H1 (cell line): ENCODE data around the gene TTC33. TPM values are rescaled to one million over a fixed set of nuclear protein-coding genes. Genes with fewer than 3 reads are reported as not detected.

ENCODE experiments used
- CTCF ChIA-PET: fragments of 300-600 bp; sonication (Branson Sonifier 250); formaldehyde crosslinking; loops from one replicate; lab custom pipeline; 2021; ENCODE audit not compliant: partially characterized antibody; lab: Charles Lee
- POLR2A ChIA-PET: fragments of 300-600 bp; sonication (Branson Sonifier 250); formaldehyde crosslinking; loops from one replicate; lab custom pipeline; 2021; ENCODE audit warnings: inconsistent platforms; ENCODE audit not compliant: partially characterized antibody; lab: Charles Lee
- DNase-seq, 2 experiments: peaks; one replicate each; pipeline versions ENCODE4 v3.0.0 to v3.0.0-alpha.2; 2010 to 2022; ENCODE audit warnings: low spot score in 2 of 2, low read depth in 1 of 2, mixed read lengths in 1 of 2
- FAIRE-seq: peaks from 2 replicates; lab custom pipeline; 2011; peaks lifted over from hg19 to GRCh38; lab: Jason Lieb, UNC
- H2AFZ ChIP-seq: 2 replicates; pipeline ENCODE4 v1.8.1; 2012; ENCODE audit warnings: low read length, inconsistent platforms
- H2AK5ac ChIP-seq: 2 replicates; pipeline ENCODE4 v1.6.1; 2013; ENCODE audit warnings: low read depth, low read length
- H2BK120ac ChIP-seq: replicated peaks from 2 replicates; pipeline ENCODE3; 2013; ENCODE audit warnings: low read depth, low read length, inconsistent platforms
- H2BK12ac ChIP-seq: 2 replicates; pipeline ENCODE4 v1.6.1; 2013; ENCODE audit warnings: low read depth, low read length
- H2BK15ac ChIP-seq: 2 replicates; pipeline ENCODE4 v1.6.1; 2013; ENCODE audit warnings: low read length
- H2BK20ac ChIP-seq: 2 replicates; pipeline ENCODE4 v1.6.1; 2013; ENCODE audit warnings: low read length
- H2BK5ac ChIP-seq: 2 replicates; pipeline ENCODE4 v1.6.1; 2013; ENCODE audit warnings: low read depth, low read length
- H3K14ac ChIP-seq: 2 replicates; pipeline ENCODE4 v1.6.1; 2013; ENCODE audit warnings: inconsistent platforms; ENCODE audit not compliant: insufficient read length
- H3K18ac ChIP-seq: 2 replicates; pipeline ENCODE4 v1.6.1; 2013; ENCODE audit warnings: low read length; ENCODE audit errors: extremely low read depth
- H3K23ac ChIP-seq: 2 replicates; pipeline ENCODE4 v1.6.1; 2013; ENCODE audit warnings: inconsistent platforms; ENCODE audit not compliant: insufficient read length
- H3K23me2 ChIP-seq: 2 replicates; pipeline ENCODE4 v1.6.1; 2013; ENCODE audit warnings: low read depth, low read length
- H3K27ac ChIP-seq: 2 replicates; pipeline ENCODE4 v1.6.1; 2011; ENCODE audit warnings: low read depth, low read length, inconsistent platforms
- H3K27me3 ChIP-seq, 4 experiments: replicated peaks in 1 of 4; 1 replicate in 1 of 4; 2 replicates in 3 of 4; pipeline versions ENCODE4 v1.6.1 to v1.8.1; 2011 to 2013; ENCODE audit warnings: low read length in 3 of 4, mild to moderate bottlenecking in 3 of 4, inconsistent platforms in 2 of 4, mixed read lengths in 2 of 4, moderate library complexity in 1 of 4; ENCODE audit not compliant: control insufficient read depth in 3 of 4, insufficient read depth in 3 of 4; ENCODE audit errors: extremely low read depth in 1 of 4
- H3K36me3 ChIP-seq, 4 experiments: 2 replicates each; pipeline versions ENCODE4 v1.6.1 to v1.8.1; 2011 to 2013; ENCODE audit warnings: mild to moderate bottlenecking in 4 of 4, low read length in 3 of 4, moderate library complexity in 2 of 4, control low read depth in 1 of 4, inconsistent platforms in 1 of 4; ENCODE audit not compliant: insufficient read depth in 4 of 4, control insufficient read depth in 2 of 4
- H3K4ac ChIP-seq: replicated peaks from 2 replicates; pipeline ENCODE3; 2013; ENCODE audit warnings: low read length, low read depth, mixed read lengths, inconsistent platforms; ENCODE audit not compliant: insufficient read length
- H3K4me1 ChIP-seq, 4 experiments: replicated peaks in 1 of 4; 1 replicate in 1 of 4; 2 replicates in 3 of 4; pipeline versions ENCODE4 v1.6.1 to v1.8.1; 2011 to 2013; ENCODE audit warnings: low read length in 3 of 4, inconsistent platforms in 2 of 4, mixed read lengths in 1 of 4; ENCODE audit not compliant: insufficient read depth in 4 of 4, control insufficient read depth in 3 of 4
- H3K4me2 ChIP-seq, 2 experiments: 2 replicates each; pipeline versions ENCODE4 v1.6.1 to v1.8.1; 2011 to 2013; ENCODE audit warnings: low read depth in 2 of 2, low read length in 2 of 2, control low read depth in 1 of 2, inconsistent platforms in 1 of 2, mild to moderate bottlenecking in 1 of 2; ENCODE audit not compliant: insufficient read depth in 1 of 2
- H3K4me3 ChIP-seq, 4 experiments: fragments of 200-600, 300-600 bp in 1 of 4; sonication (generic), shearing (Covaris generic), sonication (Bioruptor Twin) in 1 of 4; 2 replicates each; pipeline versions ENCODE4 v1.5.1 to v1.8.1; 2011 to 2016; ENCODE audit warnings: low read length in 4 of 4, low read depth in 3 of 4, control low read depth in 2 of 4, inconsistent platforms in 2 of 4, mild to moderate bottlenecking in 2 of 4, mixed read lengths in 1 of 4, moderate library complexity in 1 of 4; ENCODE audit not compliant: insufficient read depth in 2 of 4; ENCODE audit errors: extremely low read depth in 1 of 4
- H3K56ac ChIP-seq: replicated peaks from 2 replicates; pipeline ENCODE3; 2013; ENCODE audit warnings: low read depth, mild to moderate bottlenecking, mixed read lengths, low read length, inconsistent platforms; ENCODE audit not compliant: insufficient read length
- H3K79me1 ChIP-seq: 2 replicates; pipeline ENCODE4 v1.6.1; 2013; ENCODE audit warnings: low read depth, low read length, control low read depth
- H3K79me2 ChIP-seq, 2 experiments: 2 replicates each; pipeline versions ENCODE4 v1.6.1 to v1.8.1; 2012 to 2013; ENCODE audit warnings: low read length in 2 of 2, mild to moderate bottlenecking in 2 of 2, inconsistent platforms in 1 of 2; ENCODE audit not compliant: insufficient read depth in 2 of 2, control insufficient read depth in 1 of 2
- H3K9ac ChIP-seq, 4 experiments: replicated peaks in 1 of 4; 1 replicate in 1 of 4; 2 replicates in 3 of 4; pipeline versions ENCODE4 v1.6.1 to v1.8.1; 2011 to 2013; ENCODE audit warnings: low read depth in 3 of 4, low read length in 3 of 4, control low read depth in 2 of 4, mild to moderate bottlenecking in 2 of 4, moderate library complexity in 2 of 4, inconsistent platforms in 1 of 4; ENCODE audit errors: extremely low read depth in 1 of 4
- H3K9me3 ChIP-seq, 2 experiments: 2 replicates each; pipeline versions ENCODE4 v1.6.1 to v1.8.1; 2012 to 2013; ENCODE audit warnings: mild to moderate bottlenecking in 2 of 2, moderate library complexity in 2 of 2, control low read depth in 1 of 2, inconsistent platforms in 1 of 2, low read depth in 1 of 2, low read length in 1 of 2, mixed read lengths in 1 of 2; ENCODE audit not compliant: insufficient read depth in 2 of 2
- H4K20me1 ChIP-seq, 2 experiments: replicated peaks in 1 of 2; 2 replicates each; pipeline versions ENCODE3 to v1.8.1; 2011 to 2013; ENCODE audit warnings: inconsistent platforms in 2 of 2, low read length in 2 of 2, mild to moderate bottlenecking in 1 of 2; ENCODE audit not compliant: insufficient read depth in 2 of 2, control insufficient read depth in 1 of 2
- H4K5ac ChIP-seq: 2 replicates; pipeline ENCODE4 v1.6.1; 2013; ENCODE audit warnings: low read length, low read depth, mixed read lengths, inconsistent platforms; ENCODE audit not compliant: insufficient read length
- H4K8ac ChIP-seq: 2 replicates; pipeline ENCODE4 v1.8.0; 2013; ENCODE audit warnings: mild to moderate bottlenecking, moderate library complexity, low read length, inconsistent platforms; ENCODE audit not compliant: insufficient read depth; ENCODE audit errors: extremely low read depth
- H4K91ac ChIP-seq: replicated peaks from 2 replicates; pipeline ENCODE3; 2013; ENCODE audit warnings: low read length, mixed read lengths, inconsistent platforms; ENCODE audit not compliant: insufficient read length
- CTBP2 ChIP-seq: IDR thresholded peaks from 2 replicates; pipeline ENCODE4 v1.7.0; 2011; ENCODE audit warnings: borderline replicate concordance, mild to moderate bottlenecking, moderate library complexity, mixed read lengths, low read length; ENCODE audit not compliant: insufficient read depth, insufficient read length
- EGR1 ChIP-seq: IDR thresholded peaks from 2 replicates; pipeline ENCODE4 v1.6.1; 2011; ENCODE audit warnings: low read depth, low read length, borderline replicate concordance
- EP300 ChIP-seq, 2 experiments: IDR thresholded peaks; 1 replicate in 1 of 2; 2 replicates in 1 of 2; pipeline ENCODE4 v1.6.1; 2011 to 2012; ENCODE audit warnings: low read depth in 2 of 2, low read length in 2 of 2, mild to moderate bottlenecking in 2 of 2, borderline replicate concordance in 1 of 2, inconsistent platforms in 1 of 2, moderate library complexity in 1 of 2
- HDAC6 ChIP-seq: IDR thresholded peaks from one replicate; pipeline ENCODE4 v1.7.1; 2012; ENCODE audit warnings: low read depth, mild to moderate bottlenecking, inconsistent platforms, low read length, moderate library complexity
- KDM4A ChIP-seq: IDR thresholded peaks from one replicate; pipeline ENCODE4 v1.7.1; 2012; ENCODE audit warnings: low read depth, mild to moderate bottlenecking, moderate library complexity, low read length, inconsistent platforms; ENCODE audit not compliant: severe bottlenecking
- NRF1 ChIP-seq: IDR thresholded peaks from 2 replicates; pipeline ENCODE4 v1.6.1; 2011; ENCODE audit warnings: mild to moderate bottlenecking, low read depth, low read length, improper control_type of control experiment
- RBBP5 ChIP-seq: IDR thresholded peaks from 2 replicates; pipeline ENCODE4 v1.7.1; 2012; ENCODE audit warnings: low read depth, mild to moderate bottlenecking, inconsistent platforms, low read length, moderate library complexity, borderline replicate concordance
- RNF2 ChIP-seq: fragments of 200-900, 300-1000 bp; sonication (generic); IDR thresholded peaks from 2 replicates; pipeline ENCODE4 v1.7.1; 2016; ENCODE audit warnings: borderline replicate concordance, low read depth, mild to moderate bottlenecking, antibody characterized with exemption, low read length; ENCODE audit not compliant: poor library complexity, severe bottlenecking; ENCODE audit errors: missing control alignments
- SUZ12 ChIP-seq: fragments of 200-600 bp; sonication (generic); IDR thresholded peaks from 2 replicates; pipeline ENCODE4 v1.6.1; 2012; ENCODE audit warnings: mild to moderate bottlenecking, inconsistent platforms, low read length, moderate library complexity, mixed read lengths
- TAF7 ChIP-seq: optimal IDR thresholded peaks from 2 replicates; pipeline ENCODE3; 2011; ENCODE audit warnings: low read depth, mild to moderate bottlenecking, inconsistent platforms, low read length, moderate library complexity, borderline replicate concordance
- TBP ChIP-seq: IDR thresholded peaks from 2 replicates; pipeline ENCODE4 v1.6.1; 2011; ENCODE audit warnings: low read depth, low read length, improper control_type of control experiment
- WGBS, 2 experiments: shearing (Covaris generic) in 1 of 2; methylation state at CpG; one replicate each; pipeline versions ENCODE4 v1.1.6 to v1.1.7; 2013 to 2015; ENCODE audit warnings: low lambda C conversion rate in 2 of 2, mixed read lengths in 2 of 2, inconsistent platforms in 1 of 2, low coverage in 1 of 2, missing lambda C conversion rate in 1 of 2; ENCODE audit not compliant: insufficient replicate concordance in 2 of 2, insufficient coverage in 1 of 2, insufficient read length in 1 of 2; ENCODE audit errors: extremely low coverage in 1 of 2, missing lambda C conversion rate in 1 of 2; 5-methylcytosine and 5-hydroxymethylcytosine counted together
- polyA plus RNA-seq, 7 experiments: library from polyadenylated mRNA; depleted of rRNA in 3 of 7; stranded (reverse) in 5 of 7; unstranded in 2 of 7; fragments of >200 nt in 5 of 7; fragments of 200-250 nt in 2 of 7; gene quantifications; 1 replicate in 5 of 7; 2 replicates in 1 of 7; 4 replicates in 1 of 7; pipeline versions ENCODE4 v1.2.1 to v1.2.3, GENCODE V29; 2011 to 2013; ENCODE audit warnings: missing spikeins in 2 of 7, mixed read lengths in 2 of 7
- total RNA-seq: library from RNA; stranded (reverse); fragmentation: NEBNext Ultra II Directional; extraction: Animal tissue kit (Norgen Biotek cat#: 25700); gene quantifications from 2 replicates; pipeline ENCODE4 v1.2.1, GENCODE V29; 2021
- TF ChIP-seq, protein P1 (sequence below): IDR thresholded peaks from 2 replicates; pipeline ENCODE4 v1.6.1; 2011; ENCODE audit warnings: low read length, improper control_type of control experiment

Gene TTC33
- total and polyA plus RNA-seq, 2 of the 8 experiments (the other 6 are each of a cell fraction or from before 2014, with no cell fraction given): 1.2 to 12.6 TPM

DNA sequence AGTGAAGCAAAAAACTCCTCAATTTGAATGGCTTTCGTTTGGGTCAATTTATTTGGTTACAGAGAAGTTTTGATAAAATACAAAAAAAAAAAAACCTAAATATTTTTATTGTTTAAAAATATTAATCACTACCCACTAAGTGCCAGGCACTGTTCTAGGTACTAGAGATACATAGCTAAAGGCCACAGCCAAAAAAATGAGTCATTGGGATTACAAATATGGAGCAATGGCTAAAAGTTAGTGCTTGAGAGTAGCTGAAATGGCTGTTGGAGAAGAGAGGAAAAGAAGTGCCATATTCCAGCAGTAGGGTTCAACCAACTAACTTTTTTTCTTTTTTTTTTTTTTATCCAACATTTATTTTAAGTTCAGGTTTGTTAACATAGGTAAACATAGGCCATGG, 206.1 kb downstream of the TTC33 start:
- H3K36me3 ChIP-seq: no peaks in the 10 kb centered on the region
- 83% methylated on average over 1 of the region's 1 CpG; no CpG with 5 or more reads in 1 of the 2 experiments for WGBS, 2 experiments
- no peak overlapping the region for H3K4me2 ChIP-seq
- no peaks in the 10 kb centered on the region for H3K23me2 ChIP-seq
- no peak overlapping the region for H3K4me3 ChIP-seq
- H3K56ac ChIP-seq: no peak overlapping the region
- H2BK12ac ChIP-seq: no peak overlapping the region
- no peak overlapping the region for H2AK5ac ChIP-seq
- no peak overlapping the region for H3K27ac ChIP-seq
- CTCF ChIA-PET: no interaction called here
- no peaks in the 10 kb centered on the region for H3K79me1 ChIP-seq
- H3K9ac ChIP-seq: no peak overlapping the region
- H2BK5ac ChIP-seq: no peak overlapping the region
- H2AFZ ChIP-seq: no peak overlapping the region
- POLR2A ChIA-PET: no interaction called here
- H4K8ac ChIP-seq: no peak overlapping the region
- no peak overlapping the region for H3K14ac ChIP-seq
- no peak overlapping the region for H3K18ac ChIP-seq
- FAIRE-seq (no peak), DNase-seq (no peak)
- H4K91ac ChIP-seq: no peak overlapping the region
- no peak overlapping the region for H2BK15ac ChIP-seq
- no peaks in the 10 kb centered on the region for H3K4me1 ChIP-seq
- no peaks in the 10 kb centered on the region for H4K20me1 ChIP-seq
- no peak overlapping the region for H2BK20ac ChIP-seq
- H3K9me3 ChIP-seq: no peaks in the 10 kb centered on the region
- H3K23ac ChIP-seq: no peak overlapping the region
- H3K27me3 ChIP-seq: no peaks in the 10 kb centered on the region
- no peaks in the 10 kb centered on the region for H3K79me2 ChIP-seq
- no peak overlapping the region for H3K4ac ChIP-seq
- no peak overlapping the region for H2BK120ac ChIP-seq
- no peak overlapping the region for H4K5ac ChIP-seq
- TF ChIP-seq, protein P1, sequence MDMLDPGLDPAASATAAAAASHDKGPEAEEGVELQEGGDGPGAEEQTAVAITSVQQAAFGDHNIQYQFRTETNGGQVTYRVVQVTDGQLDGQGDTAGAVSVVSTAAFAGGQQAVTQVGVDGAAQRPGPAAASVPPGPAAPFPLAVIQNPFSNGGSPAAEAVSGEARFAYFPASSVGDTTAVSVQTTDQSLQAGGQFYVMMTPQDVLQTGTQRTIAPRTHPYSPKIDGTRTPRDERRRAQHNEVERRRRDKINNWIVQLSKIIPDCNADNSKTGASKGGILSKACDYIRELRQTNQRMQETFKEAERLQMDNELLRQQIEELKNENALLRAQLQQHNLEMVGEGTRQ: no peak
- TF ChIP-seq CTBP2: no peak
- TF ChIP-seq HDAC6: no peak
- no peak for TF ChIP-seq KDM4A
- no peak for TF ChIP-seq RNF2
- TF ChIP-seq EP300 (IDR thresholded peaks at IDR 0.05; ENCODE audit: borderline replicate concordance in 1 of 2, low read depth in 2 of 2, low read length in 2 of 2): no peak
- TF ChIP-seq TBP: no peak
- no peak for TF ChIP-seq SUZ12
- TF ChIP-seq TAF7: no peak
- no peak for TF ChIP-seq RBBP5
- TF ChIP-seq EGR1: no peak
- no peak for TF ChIP-seq NRF1
